Endodermal cell (in vitro differentiated cells): ENCODE data around the gene ATL3. TPM values are rescaled to one million over a fixed set of nuclear protein-coding genes. Genes with fewer than 3 reads are reported as not detected.

ENCODE experiments used
- DNase-seq: peaks from one replicate; pipeline ENCODE4 v3.0.0-alpha.2; 2017
- H3K27ac ChIP-seq: 2 replicates; pipeline ENCODE4 v1.5.1; 2013; ENCODE audit warnings: mild to moderate bottlenecking, low read depth, low read length, moderate library complexity
- H3K27me3 ChIP-seq: 2 replicates; pipeline ENCODE4 v1.6.1; 2013; ENCODE audit warnings: mild to moderate bottlenecking, low read length, moderate library complexity; ENCODE audit not compliant: insufficient read depth, control insufficient read depth, poor library complexity, severe bottlenecking
- H3K36me3 ChIP-seq: 2 replicates; pipeline ENCODE4 v1.7.0; 2013; ENCODE audit warnings: mild to moderate bottlenecking, low read length, moderate library complexity; ENCODE audit not compliant: control insufficient read depth, insufficient read depth
- H3K4me1 ChIP-seq: one replicate; pipeline ENCODE4 v1.7.0; 2013; ENCODE audit warnings: low read length; ENCODE audit not compliant: control insufficient read depth, insufficient read depth
- H3K4me3 ChIP-seq: 2 replicates; pipeline ENCODE4 v1.5.1; 2013; ENCODE audit warnings: mild to moderate bottlenecking, low read length, moderate library complexity
- H3K9ac ChIP-seq: 2 replicates; pipeline ENCODE4 v1.6.1; 2013; ENCODE audit warnings: mild to moderate bottlenecking, low read length, moderate library complexity; ENCODE audit not compliant: poor library complexity, severe bottlenecking; ENCODE audit errors: extremely low read depth
- H3K9me3 ChIP-seq: 2 replicates; pipeline ENCODE4 v1.6.1; 2013; ENCODE audit warnings: mild to moderate bottlenecking, low read length, moderate library complexity; ENCODE audit not compliant: control insufficient read depth
- H3K27ac Mint-ChIP-seq: 2 replicates; pipeline ENCODE4 v1.8.0; 2020; ENCODE audit warnings: mixed read lengths
- H3K27me3 Mint-ChIP-seq: 2 replicates; pipeline ENCODE4 v1.8.0; 2021; ENCODE audit warnings: mild to moderate bottlenecking, mixed read lengths; ENCODE audit not compliant: insufficient read depth
- H3K36me3 Mint-ChIP-seq: 2 replicates; pipeline ENCODE4 v1.8.0; 2020; ENCODE audit warnings: low read depth, mixed read lengths
- H3K4me1 Mint-ChIP-seq: 2 replicates; pipeline ENCODE4 v1.8.0; 2020; ENCODE audit warnings: mixed read lengths
- H3K4me3 Mint-ChIP-seq: 2 replicates; pipeline ENCODE4 v1.8.0; 2020; ENCODE audit warnings: mild to moderate bottlenecking, moderate library complexity, mixed read lengths
- H3K9me3 Mint-ChIP-seq: 2 replicates; pipeline ENCODE4 v1.8.0; 2020; ENCODE audit warnings: mild to moderate bottlenecking, mixed read lengths
- CTCF ChIP-seq: fragments of 200-600 bp; sonication (generic); conservative IDR thresholded peaks from 2 replicates; pipeline ENCODE4 v1.5.0; 2021; ENCODE audit warnings: antibody characterized with exemption, mild to moderate bottlenecking
- WGBS, 2 experiments: methylation state at CpG; one replicate each; pipeline versions ENCODE4 v1.1.5 to v1.1.7; 2013; ENCODE audit warnings: missing lambda C conversion rate in 2 of 2, mixed read lengths in 1 of 2; ENCODE audit not compliant: insufficient coverage in 1 of 2, insufficient read length in 1 of 2; 5-methylcytosine and 5-hydroxymethylcytosine counted together
- total RNA-seq, 2 donors: library from RNA; stranded (reverse); fragmentation: NEBNext Ultra II Directional in 1 of 2; extraction: Animal tissue kit (Norgen Biotek cat#: 25700) in 1 of 2; gene quantifications; 2 replicates in 1 of 2; 3 replicates in 1 of 2; pipeline ENCODE4 v1.2.1, GENCODE V29; 2021

The ATL3 gene
- total RNA-seq, 2 donors from 2014 or later, result 33.8 to 38.0 TPM

GRCh38 chr11:63614136-63614671 lies 57.0 kb downstream of the ATL3 start, which contains the start of gene PLAAT3:
Gene PLAAT3 (minus strand): TSS chr11:63614433. CDS start chr11:63614014, 419 bp downstream.
- Mint-ChIP-seq H3K4me1 (peaks cover 25% of the 10 kb centered on the region), H3K27ac (peak within 1 kb of the TSS; percentile 68)
- peak; percentile 92 for DNase-seq

GRCh38 chr11:63613517-63614135 lies 57.5 kb downstream of the ATL3 start:
- DNase-seq, result peak; percentile 87

More at GRCh38 chr11:63614136-63614671, 57.0 kb downstream of the ATL3 start, which contains the start of gene PLAAT3:
- 0% methylated on average over 18 to 53 of the region's 53 CpGs for WGBS, 2 experiments
- Mint-ChIP-seq H3K9me3 (no peaks in the 10 kb centered on the region), H3K4me3 (peak within 1 kb of the TSS; percentile 73), H3K36me3 (no peaks in the 10 kb centered on the region), H3K27me3 (peaks cover 6% of the 10 kb centered on the region)
- Histone ChIP-seq H3K27me3 (no peaks in the 10 kb centered on the region), H3K9me3 (no peaks in the 10 kb centered on the region), H3K36me3 (no peaks in the 10 kb centered on the region), H3K4me1 (peaks cover 2% of the 10 kb centered on the region), H3K4me3 (peak within 1 kb of the TSS; percentile 86), H3K27ac (no peak within 1 kb of the TSS), H3K9ac (peak within 1 kb of the TSS; percentile 54)
- no peak for TF ChIP-seq CTCF

GRCh38 chr11:63612181-63612580 lies 59.0 kb downstream of the ATL3 start:
- no peaks in the 10 kb centered on the region for H3K36me3 ChIP-seq
- no peak overlapping the region for H3K4me3 ChIP-seq
- no peak overlapping the region for H3K4me3 Mint-ChIP-seq
- H3K27me3 Mint-ChIP-seq, result peaks cover 6% of the 10 kb centered on the region
- H3K4me1 Mint-ChIP-seq, result peaks cover 31% of the 10 kb centered on the region
- no peak overlapping the region for H3K27ac Mint-ChIP-seq
- DNase-seq, result no peak
- H3K9ac ChIP-seq, result no peak overlapping the region
- H3K9me3 Mint-ChIP-seq, result no peaks in the 10 kb centered on the region
- no peaks in the 10 kb centered on the region for H3K27me3 ChIP-seq
- no peaks in the 10 kb centered on the region for H3K36me3 Mint-ChIP-seq
- TF ChIP-seq CTCF, result no peak
- no peaks in the 10 kb centered on the region for H3K9me3 ChIP-seq
- H3K27ac ChIP-seq, result no peak overlapping the region
- H3K4me1 ChIP-seq, result peaks cover 2% of the 10 kb centered on the region

More at GRCh38 chr11:63613517-63614135, 57.5 kb downstream of the ATL3 start:
- Mint-ChIP-seq H3K4me1 (peaks cover 29% of the 10 kb centered on the region), H3K27ac (peak overlapping the region; percentile 64), H3K27me3 (peaks cover 6% of the 10 kb centered on the region), H3K4me3 (peak overlapping the region; percentile 73), H3K36me3 (no peaks in the 10 kb centered on the region), H3K9me3 (no peaks in the 10 kb centered on the region)
- H3K4me3 ChIP-seq, result peak overlapping the region; percentile 86
- peak; percentile 21 for TF ChIP-seq CTCF
- peaks cover 2% of the 10 kb centered on the region for H3K4me1 ChIP-seq
- H3K27me3 ChIP-seq, result no peaks in the 10 kb centered on the region
- no peaks in the 10 kb centered on the region for H3K36me3 ChIP-seq
- H3K9me3 ChIP-seq, result no peaks in the 10 kb centered on the region
- no peak overlapping the region for H3K27ac ChIP-seq
- 0 to 1% methylated on average over 19 to 45 of the region's 45 CpGs for WGBS, 2 experiments
- H3K9ac ChIP-seq, result peak overlapping the region; percentile 54
